Chondrocyte (in vitro differentiated cells): ENCODE measurements around the gene FBXL15. TPM values are rescaled to one million over a fixed set of nuclear protein-coding genes. Genes with fewer than 3 reads are reported as not detected.

Experiments
- DNase-seq: peaks from one replicate; pipeline ENCODE4 v3.0.0; 2021; ENCODE audit warnings: mixed read lengths, low spot score
- H3K27ac Mint-ChIP-seq: one replicate; pipeline ENCODE4 v1.8.0; 2021; ENCODE audit warnings: mild to moderate bottlenecking, moderate library complexity, mixed read lengths; ENCODE audit not compliant: unreplicated experiment
- H3K27me3 Mint-ChIP-seq: 2 replicates; pipeline ENCODE4 v1.8.0; 2021; ENCODE audit warnings: low read depth, mixed read lengths
- H3K36me3 Mint-ChIP-seq: 2 replicates; pipeline ENCODE4 v1.8.0; 2021; ENCODE audit warnings: low read depth, mixed read lengths
- H3K4me1 Mint-ChIP-seq: 2 replicates; pipeline ENCODE4 v1.8.0; 2021; ENCODE audit warnings: low read depth, mild to moderate bottlenecking, mixed read lengths
- H3K4me3 Mint-ChIP-seq: one replicate; pipeline ENCODE4 v1.8.0; 2021; ENCODE audit warnings: mild to moderate bottlenecking, moderate library complexity, mixed read lengths; ENCODE audit not compliant: unreplicated experiment
- H3K9me3 Mint-ChIP-seq: 2 replicates; pipeline ENCODE4 v1.8.0; 2021; ENCODE audit warnings: low read depth, mixed read lengths
- CTCF ChIP-seq: fragments of 200-600 bp; sonication (generic); IDR thresholded peaks from 2 replicates; pipeline ENCODE4 v1.5.0; 2021; ENCODE audit warnings: antibody characterized with exemption, mild to moderate bottlenecking, moderate library complexity
- total RNA-seq: library from RNA; stranded (reverse); gene quantifications from 3 replicates; pipeline ENCODE4 v1.2.1, GENCODE V29; 2021

Gene FBXL15
- total RNA-seq, 1 donor from 2014 or later: 9.0 TPM

- H3K36me3 Mint-ChIP-seq: no peaks in the 10 kb centered on the region
- no peak overlapping the region for H3K27ac Mint-ChIP-seq
- H3K4me1 Mint-ChIP-seq: peaks cover 19% of the 10 kb centered on the region
- H3K27me3 Mint-ChIP-seq: peaks cover 3% of the 10 kb centered on the region
- no peak for DNase-seq
- TF ChIP-seq CTCF: no peak
- H3K9me3 Mint-ChIP-seq: no peaks in the 10 kb centered on the region
- H3K4me3 Mint-ChIP-seq: no peak overlapping the region
These were observed 13.0 kb downstream of the FBXL15 start for GRCh38 chr10:102433619-102434046.

GRCh38 chr10:102434394-102435132, 13.9 kb downstream of the FBXL15 start:
- DNase-seq: no peak
- Mint-ChIP-seq H3K4me1 (peaks cover 19% of the 10 kb centered on the region), H3K9me3 (no peaks in the 10 kb centered on the region), H3K27me3 (peaks cover 3% of the 10 kb centered on the region), H3K36me3 (no peaks in the 10 kb centered on the region), H3K4me3 (no peak overlapping the region), H3K27ac (no peak overlapping the region)
- TF ChIP-seq CTCF: no peak

GRCh38 chr10:102435133-102435497, 14.5 kb downstream of the FBXL15 start:
- H3K27ac Mint-ChIP-seq: no peak overlapping the region
- no peak overlapping the region for H3K4me3 Mint-ChIP-seq
- no peak for DNase-seq
- no peak for TF ChIP-seq CTCF
- H3K27me3 Mint-ChIP-seq: peaks cover 3% of the 10 kb centered on the region
- H3K9me3 Mint-ChIP-seq: no peaks in the 10 kb centered on the region
- no peaks in the 10 kb centered on the region for H3K36me3 Mint-ChIP-seq
- H3K4me1 Mint-ChIP-seq: peaks cover 19% of the 10 kb centered on the region

- no peak for TF ChIP-seq CTCF
- no peaks in the 10 kb centered on the region for H3K36me3 Mint-ChIP-seq
- peaks cover 19% of the 10 kb centered on the region for H3K4me1 Mint-ChIP-seq
- H3K4me3 Mint-ChIP-seq: no peak overlapping the region
- H3K27me3 Mint-ChIP-seq: peaks cover 3% of the 10 kb centered on the region
- DNase-seq: no peak
- H3K9me3 Mint-ChIP-seq: no peaks in the 10 kb centered on the region
- no peak overlapping the region for H3K27ac Mint-ChIP-seq
These were observed 15.0 kb downstream of the FBXL15 start for GRCh38 chr10:102435529-102436233.

- Mint-ChIP-seq H3K27ac (no peak overlapping the region), H3K36me3 (no peaks in the 10 kb centered on the region), H3K4me3 (no peak overlapping the region), H3K9me3 (no peaks in the 10 kb centered on the region), H3K4me1 (peaks cover 18% of the 10 kb centered on the region), H3K27me3 (peaks cover 3% of the 10 kb centered on the region)
- no peak for DNase-seq
- TF ChIP-seq CTCF: no peak
These were observed 15.7 kb downstream of the FBXL15 start for GRCh38 chr10:102436312-102436711.
